CD4-positive, CD25-positive, alpha-beta regulatory T cell (primary cell): ENCODE measurements around the gene LARP4B. TPM values are rescaled to one million over a fixed set of nuclear protein-coding genes. Genes with fewer than 3 reads are reported as not detected.
A peak's percentile ranks its signal among the peaks of the same experiment; 100 is the strongest.

Source experiments
- ATAC-seq, 2 donors: fragments of 150-1000 bp; cut with Tn5 transposase; one replicate each; pipeline ENCODE4 v1.10.0; 2021; ENCODE audit warnings: low read depth in 2 of 2, moderate number of reproducible peaks in 2 of 2, moderate library complexity in 1 of 2
- DNase-seq, 3 donors: peaks; one replicate each; pipeline versions ENCODE4 v3.0.0 to v3.0.0-alpha.2; 2012 to 2022; ENCODE audit warnings: mixed read lengths in 1 of 3
- H3K27ac ChIP-seq: one replicate; pipeline ENCODE4 v1.7.0; 2013; ENCODE audit warnings: mild to moderate bottlenecking, low read length; ENCODE audit not compliant: insufficient read depth, poor library complexity, severe bottlenecking
- H3K27me3 ChIP-seq: one replicate; pipeline ENCODE4 v1.7.0; 2013; ENCODE audit warnings: low read length; ENCODE audit not compliant: control insufficient read depth, insufficient read depth
- H3K36me3 ChIP-seq: one replicate; pipeline ENCODE4 v1.7.0; 2013; ENCODE audit warnings: mild to moderate bottlenecking, low read length, moderate library complexity; ENCODE audit not compliant: control insufficient read depth, insufficient read depth
- H3K4me1 ChIP-seq: 2 replicates; pipeline ENCODE4 v1.7.0; 2013; ENCODE audit warnings: mild to moderate bottlenecking, low read length; ENCODE audit not compliant: insufficient read depth, control insufficient read depth, poor library complexity, severe bottlenecking
- H3K4me3 ChIP-seq: one replicate; pipeline ENCODE4 v1.7.0; 2013; ENCODE audit warnings: low read depth, mild to moderate bottlenecking, low read length, moderate library complexity
- H3K9me3 ChIP-seq, 2 experiments: 1 replicate in 1 of 2; 2 replicates in 1 of 2; pipeline ENCODE4 v1.7.0; 2013; ENCODE audit warnings: low read length in 2 of 2, mild to moderate bottlenecking in 1 of 2, moderate library complexity in 1 of 2; ENCODE audit not compliant: control insufficient read depth in 2 of 2
- H3K27ac Mint-ChIP-seq, 3 donors: one replicate each; pipeline ENCODE4 v1.8.0; 2020 to 2022; ENCODE audit warnings: mild to moderate bottlenecking in 3 of 3, mixed read lengths in 3 of 3, moderate library complexity in 2 of 3
- H3K27me3 Mint-ChIP-seq: one replicate; pipeline ENCODE4 v1.8.0; 2022; ENCODE audit warnings: mild to moderate bottlenecking, mixed read lengths
- H3K36me3 Mint-ChIP-seq: one replicate; pipeline ENCODE4 v1.8.0; 2020; ENCODE audit warnings: mixed read lengths
- H3K4me1 Mint-ChIP-seq, 4 donors: one replicate each; pipeline ENCODE4 v1.8.0; 2020 to 2022; ENCODE audit warnings: mixed read lengths in 4 of 4, mild to moderate bottlenecking in 1 of 4
- H3K4me3 Mint-ChIP-seq, 4 donors: one replicate each; pipeline ENCODE4 v1.8.0; 2020 to 2022; ENCODE audit warnings: mild to moderate bottlenecking in 4 of 4, mixed read lengths in 4 of 4, moderate library complexity in 3 of 4
- H3K9me3 Mint-ChIP-seq, 7 donors: one replicate each; pipeline ENCODE4 v1.8.0; 2020 to 2022; ENCODE audit warnings: mixed read lengths in 7 of 7, mild to moderate bottlenecking in 3 of 7, moderate library complexity in 2 of 7
- polyA plus RNA-seq, 4 donors: library from polyadenylated mRNA; unstranded; fragments of 300-500 nt; fragmentation: Illumina TruSeq; gene quantifications; one replicate each; pipeline ENCODE4 v1.2.3, GENCODE V29; 2021
- total RNA-seq: library from RNA; stranded (reverse); gene quantifications from one replicate; pipeline ENCODE4 v1.2.3, GENCODE V29; 2022

LARP4B gene
- total and polyA plus RNA-seq, 5 donors from 2014 or later = 20.5 to 82.0 (median 30.3) TPM

GRCh38 chr10:855671-856070, 75.8 kb downstream of the LARP4B start:
- ATAC-seq = no peak
- Mint-ChIP-seq H3K36me3 (peaks cover 69% of the 10 kb centered on the region), H3K4me3 (no peak overlapping the region), H3K9me3 (peaks cover 0 to 6% (median 0%) of the 10 kb centered on the region in 7 donors), H3K27me3 (no peaks in the 10 kb centered on the region), H3K4me1 (peaks cover 15 to 65% (median 36%) of the 10 kb centered on the region in 4 donors), H3K27ac (peak overlapping the region in 2 of 3 donors; percentile 23 to 34)
- DNase-seq = no peak
- Histone ChIP-seq H3K36me3 (peaks cover 45% of the 10 kb centered on the region), H3K4me3 (no peak overlapping the region), H3K9me3 (no peaks in the 10 kb centered on the region), H3K4me1 (no peaks in the 10 kb centered on the region), H3K27ac (no peak overlapping the region), H3K27me3 (no peaks in the 10 kb centered on the region)

GRCh38 chr10:855079-855478, 76.4 kb downstream of the LARP4B start:
- Mint-ChIP-seq H3K4me3 (no peak overlapping the region), H3K4me1 (peaks cover 15 to 69% (median 38%) of the 10 kb centered on the region in 4 donors), H3K27ac (peak overlapping the region in 1 of 3 donors; percentile 23), H3K9me3 (peaks cover 0 to 12% (median 4%) of the 10 kb centered on the region in 7 donors), H3K36me3 (peaks cover 74% of the 10 kb centered on the region), H3K27me3 (no peaks in the 10 kb centered on the region)
- no peaks in the 10 kb centered on the region for H3K4me1 ChIP-seq
- H3K36me3 ChIP-seq = peaks cover 45% of the 10 kb centered on the region
- H3K9me3 ChIP-seq = peaks cover 4% of the 10 kb centered on the region in 2 experiments
- no peak overlapping the region for H3K27ac ChIP-seq
- DNase-seq = no peak
- no peaks in the 10 kb centered on the region for H3K27me3 ChIP-seq
- H3K4me3 ChIP-seq = no peak overlapping the region
- ATAC-seq = no peak

- Mint-ChIP-seq H3K4me1 (peaks cover 10 to 62% (median 36%) of the 10 kb centered on the region in 4 donors), H3K4me3 (no peak overlapping the region), H3K9me3 (peaks cover 0 to 17% (median 8%) of the 10 kb centered on the region in 7 donors), H3K27me3 (no peaks in the 10 kb centered on the region), H3K36me3 (peaks cover 68% of the 10 kb centered on the region), H3K27ac (peak overlapping the region in 1 of 3 donors; percentile 38)
- Histone ChIP-seq H3K4me1 (no peaks in the 10 kb centered on the region), H3K27ac (no peak overlapping the region), H3K9me3 (peaks cover 7 to 8% of the 10 kb centered on the region in 2 experiments), H3K4me3 (no peak overlapping the region), H3K36me3 (peaks cover 49% of the 10 kb centered on the region), H3K27me3 (no peaks in the 10 kb centered on the region)
- no peak for DNase-seq
- no peak for ATAC-seq
These were observed 78.5 kb downstream of the LARP4B start for GRCh38 chr10:853017-853416.

GRCh38 chr10:852386-852785, 79.1 kb downstream of the LARP4B start:
- peaks cover 7 to 8% of the 10 kb centered on the region in 2 experiments for H3K9me3 ChIP-seq
- H3K4me3 Mint-ChIP-seq = no peak overlapping the region
- peak overlapping the region in 2 of 3 donors; percentile 2 to 17 for H3K27ac Mint-ChIP-seq
- H3K4me1 Mint-ChIP-seq = peaks cover 7 to 63% (median 36%) of the 10 kb centered on the region in 4 donors
- H3K27me3 Mint-ChIP-seq = no peaks in the 10 kb centered on the region
- DNase-seq = no peak
- H3K9me3 Mint-ChIP-seq = peaks cover 0 to 17% (median 8%) of the 10 kb centered on the region in 7 donors
- no peaks in the 10 kb centered on the region for H3K4me1 ChIP-seq
- H3K27ac ChIP-seq = no peak overlapping the region
- H3K36me3 ChIP-seq = peaks cover 53% of the 10 kb centered on the region
- ATAC-seq = no peak
- H3K4me3 ChIP-seq = no peak overlapping the region
- no peaks in the 10 kb centered on the region for H3K27me3 ChIP-seq
- H3K36me3 Mint-ChIP-seq = peaks cover 67% of the 10 kb centered on the region

- Mint-ChIP-seq H3K4me3 (no peak overlapping the region), H3K36me3 (peaks cover 67% of the 10 kb centered on the region), H3K9me3 (peaks cover 0 to 17% (median 8%) of the 10 kb centered on the region in 7 donors), H3K27ac (peak overlapping the region in 2 of 3 donors; percentile 2 to 17), H3K27me3 (no peaks in the 10 kb centered on the region), H3K4me1 (peaks cover 11 to 63% (median 34%) of the 10 kb centered on the region in 4 donors)
- Histone ChIP-seq H3K9me3 (peaks cover 7 to 8% of the 10 kb centered on the region in 2 experiments), H3K36me3 (peaks cover 57% of the 10 kb centered on the region), H3K4me1 (peaks cover under 1% of the 10 kb centered on the region), H3K27ac (no peak overlapping the region), H3K4me3 (no peak overlapping the region), H3K27me3 (no peaks in the 10 kb centered on the region)
- ATAC-seq (no peak), DNase-seq (no peak)
These were observed 79.6 kb downstream of the LARP4B start for GRCh38 chr10:851901-852300.

- H3K9me3 ChIP-seq = peaks cover 7 to 8% of the 10 kb centered on the region in 2 experiments
- Mint-ChIP-seq H3K4me3 (no peak overlapping the region), H3K27ac (no peak overlapping the region), H3K27me3 (no peaks in the 10 kb centered on the region), H3K9me3 (peaks cover 0 to 17% (median 8%) of the 10 kb centered on the region in 7 donors), H3K4me1 (peaks cover 29 to 63% (median 45%) of the 10 kb centered on the region in 4 donors), H3K36me3 (peaks cover 66% of the 10 kb centered on the region)
- peaks cover 61% of the 10 kb centered on the region for H3K36me3 ChIP-seq
- ATAC-seq = no peak
- H3K4me3 ChIP-seq = no peak overlapping the region
- H3K27me3 ChIP-seq = no peaks in the 10 kb centered on the region
- DNase-seq = no peak
- H3K4me1 ChIP-seq = peaks cover 8% of the 10 kb centered on the region
- no peak overlapping the region for H3K27ac ChIP-seq
These were observed 81.4 kb downstream of the LARP4B start for GRCh38 chr10:850093-850492.

GRCh38 chr10:847868-848267, 83.6 kb downstream of the LARP4B start:
- ATAC-seq = no peak
- no peak overlapping the region for H3K4me3 Mint-ChIP-seq
- peaks cover 0 to 17% (median 8%) of the 10 kb centered on the region in 7 donors for H3K9me3 Mint-ChIP-seq
- H3K4me1 Mint-ChIP-seq = peaks cover 31 to 59% (median 47%) of the 10 kb centered on the region in 4 donors
- H3K36me3 ChIP-seq = peaks cover 70% of the 10 kb centered on the region
- H3K4me1 ChIP-seq = peaks cover 8% of the 10 kb centered on the region
- no peak for DNase-seq
- no peaks in the 10 kb centered on the region for H3K27me3 ChIP-seq
- peak overlapping the region in 1 of 3 donors; percentile 75 for H3K27ac Mint-ChIP-seq
- no peaks in the 10 kb centered on the region for H3K27me3 Mint-ChIP-seq
- H3K9me3 ChIP-seq = peaks cover 7 to 8% of the 10 kb centered on the region in 2 experiments
- no peak overlapping the region for H3K4me3 ChIP-seq
- H3K27ac ChIP-seq = no peak overlapping the region
- peaks cover 61% of the 10 kb centered on the region for H3K36me3 Mint-ChIP-seq

- H3K4me3 Mint-ChIP-seq = no peak overlapping the region
- no peaks in the 10 kb centered on the region for H3K27me3 Mint-ChIP-seq
- peaks cover 23 to 42% (median 33%) of the 10 kb centered on the region in 4 donors for H3K4me1 Mint-ChIP-seq
- DNase-seq = peak in 1 of 3 donors; percentile 9
- H3K27ac Mint-ChIP-seq = peak overlapping the region; percentile 52 to 75 (median 72)
- Histone ChIP-seq H3K27ac (no peak overlapping the region), H3K4me1 (peaks cover 8% of the 10 kb centered on the region), H3K4me3 (no peak overlapping the region), H3K36me3 (peaks cover 80% of the 10 kb centered on the region), H3K27me3 (no peaks in the 10 kb centered on the region), H3K9me3 (peaks cover 7 to 8% of the 10 kb centered on the region in 2 experiments)
- H3K9me3 Mint-ChIP-seq = peaks cover 0 to 14% (median 5%) of the 10 kb centered on the region in 7 donors
- ATAC-seq = no peak
- H3K36me3 Mint-ChIP-seq = peaks cover 48% of the 10 kb centered on the region
These were observed 85.3 kb downstream of the LARP4B start for GRCh38 chr10:846126-846685.
